ENCODE measurements around the gene MRGPRD. TPM values are rescaled to one million over a fixed set of nuclear protein-coding genes. Genes with fewer than 3 reads are reported as not detected.

The MRGPRD gene
- total and polyA plus RNA-seq, 2 of the 8 experiments (the other 6 are each of a cell fraction or from before 2014, with no cell fraction given), result not detected

GRCh38 chr11:69003301-69003865, 22.6 kb upstream of the MRGPRD start:
- Histone ChIP-seq H3K56ac (replicated peaks; ENCODE audit: insufficient read length, low read depth, low read length) (no peak overlapping the region), H2BK20ac (ENCODE audit: low read length) (no peak overlapping the region), H3K4me1 (replicated peaks in 1 of 4; ENCODE audit: control insufficient read depth in 3 of 4, insufficient read depth in 4 of 4, low read length in 3 of 4) (peaks cover 0 to 3% (median 1%) of the 10 kb centered on the region in 4 experiments; a peak in 3 of 7 replicates), H3K18ac (ENCODE audit: extremely low read depth, low read length) (no peak overlapping the region; the same call in 1 of the 2 replicates), H4K5ac (ENCODE audit: insufficient read length, low read depth, low read length) (no peak overlapping the region), H2BK12ac (ENCODE audit: low read depth, low read length) (no peak overlapping the region), H3K27me3 (replicated peaks in 1 of 4; ENCODE audit: control insufficient read depth in 3 of 4, extremely low read depth in 1 of 4, insufficient read depth in 3 of 4, low read length in 3 of 4) (no peaks in the 10 kb centered on the region), H3K14ac (ENCODE audit: insufficient read length) (no peak overlapping the region), H3K4ac (replicated peaks; ENCODE audit: insufficient read length, low read depth, low read length) (no peak overlapping the region), H4K8ac (ENCODE audit: extremely low read depth, insufficient read depth, low read length) (no peak overlapping the region), H3K4me3 (ENCODE audit: extremely low read depth in 1 of 4, insufficient read depth in 2 of 4, low read depth in 3 of 4, low read length in 4 of 4) (no peak overlapping the region), H2AK5ac (ENCODE audit: low read depth, low read length) (no peak overlapping the region), H2BK5ac (ENCODE audit: low read depth, low read length) (no peak overlapping the region), H3K9ac (replicated peaks in 1 of 4; ENCODE audit: extremely low read depth in 1 of 4, low read depth in 3 of 4, low read length in 3 of 4) (no peak overlapping the region), H3K36me3 (ENCODE audit: control insufficient read depth in 2 of 4, insufficient read depth in 4 of 4, low read length in 3 of 4) (no peaks in the 10 kb centered on the region; a peak in 1 of 8 replicates), H3K79me2 (ENCODE audit: control insufficient read depth in 1 of 2, insufficient read depth in 2 of 2, low read length in 2 of 2) (no peaks in the 10 kb centered on the region), H2BK15ac (ENCODE audit: low read length) (no peak overlapping the region), H3K9me3 (ENCODE audit: insufficient read depth in 2 of 2, low read depth in 1 of 2, low read length in 1 of 2) (no peaks in the 10 kb centered on the region), H3K4me2 (ENCODE audit: insufficient read depth in 1 of 2, low read depth in 2 of 2, low read length in 2 of 2) (no peak overlapping the region), H3K23ac (ENCODE audit: insufficient read length) (no peak overlapping the region), H4K91ac (replicated peaks; ENCODE audit: insufficient read length, low read length) (no peak overlapping the region), H3K79me1 (ENCODE audit: low read depth, low read length) (no peaks in the 10 kb centered on the region), H3K27ac (ENCODE audit: low read depth, low read length) (no peak overlapping the region), H4K20me1 (replicated peaks in 1 of 2; ENCODE audit: control insufficient read depth in 1 of 2, insufficient read depth in 2 of 2, low read length in 2 of 2) (no peaks in the 10 kb centered on the region), H2BK120ac (replicated peaks; ENCODE audit: low read depth, low read length) (no peak overlapping the region), H3K23me2 (ENCODE audit: low read depth, low read length) (no peaks in the 10 kb centered on the region), H2AFZ (ENCODE audit: low read length) (no peak overlapping the region)
- FAIRE-seq (no peak), DNase-seq (ENCODE audit: low read depth in 1 of 2, low spot score in 2 of 2) (no peak)
- 94% methylated on average over 9 of the region's 9 CpGs; no CpG with 5 or more reads in 1 of the 2 experiments for WGBS, 2 experiments (ENCODE audit: extremely low coverage in 1 of 2, insufficient coverage in 1 of 2, insufficient read length in 1 of 2, insufficient replicate concordance in 2 of 2, low coverage in 1 of 2, low lambda C conversion rate in 2 of 2, missing lambda C conversion rate in 1 of 2)
- ChIA-PET CTCF (ENCODE audit: partially characterized antibody) (interaction anchor here (0.6 to 3.2 kb wide), 6 partner anchors 9 to 84 kb away, joined by 3 to 8 read pairs (median 4); partner anchors contain the start of gene MRGPRF), POLR2A (ENCODE audit: partially characterized antibody) (no interaction called here)
- TF ChIP-seq SP4 (IDR thresholded peaks at IDR 0.05; ENCODE audit: low read length) (no peak), NANOG (IDR thresholded peaks at IDR 0.05; ENCODE audit: insufficient read depth, low read depth, low read length, poor library complexity, severe bottlenecking) (no peak), SAP30 (IDR thresholded peaks at IDR 0.05; ENCODE audit: insufficient read depth, insufficient replicate concordance, low read length) (no peak), EGR1 (IDR thresholded peaks at IDR 0.05; ENCODE audit: borderline replicate concordance, low read depth, low read length) (no peak), GABPA (IDR thresholded peaks at IDR 0.05; ENCODE audit: borderline replicate concordance, insufficient read depth, low read length) (no peak), JUND (IDR thresholded peaks at IDR 0.05; ENCODE audit: low read length) (no peak), SIX5 (IDR thresholded peaks at IDR 0.05; ENCODE audit: low read depth, low read length) (no peak), SUZ12 (IDR thresholded peaks at IDR 0.05; ENCODE audit: low read length) (no peak), SP2 (IDR thresholded peaks at IDR 0.05; ENCODE audit: low read length) (no peak), USF2 (IDR thresholded peaks at IDR 0.05; ENCODE audit: low read length) (no peak), KDM4A (IDR thresholded peaks at IDR 0.05; ENCODE audit: low read depth, low read length, severe bottlenecking) (no peak), KDM1A (IDR thresholded peaks at IDR 0.05; ENCODE audit: borderline replicate concordance, low read length) (no peak), FOSL1 (IDR thresholded peaks at IDR 0.05; ENCODE audit: insufficient read depth, low read depth, low read length) (no peak)

Measured in H1 (cell line).